Esophagus squamous epithelium (tissue), 5 donors: ENCODE data around the gene A4GNT. TPM values are rescaled to one million over a fixed set of nuclear protein-coding genes. Genes with fewer than 3 reads are reported as not detected.

Experiments
- DNase-seq: peaks from one replicate; lab custom pipeline; 2025; lab: John Stamatoyannopoulos, UW
- H3K27ac ChIP-seq, 4 donors: fragments of 200-600 bp; sonication (generic); one replicate each; pipeline ENCODE4 v1.5.1; 2016 to 2019; ENCODE audit warnings: mild to moderate bottlenecking in 1 of 4
- H3K27me3 ChIP-seq, 4 donors: fragments of 200-600 bp; sonication (generic); 1 replicate in 3 of 4; 2 replicates in 1 of 4; pipeline versions ENCODE4 v1.5.1 to v1.6.0; 2017 to 2021; ENCODE audit warnings: antibody characterized with exemption in 1 of 4
- H3K36me3 ChIP-seq, 3 donors: fragments of 200-600 bp; sonication (generic); one replicate each; pipeline ENCODE4 v1.5.1; 2016 to 2019
- H3K4me1 ChIP-seq, 3 donors: fragments of 200-600 bp; sonication (generic); one replicate each; pipeline ENCODE4 v1.5.1; 2017 to 2019
- H3K4me3 ChIP-seq, 4 donors: fragments of 200-600 bp; sonication (generic); 1 replicate in 3 of 4; 2 replicates in 1 of 4; pipeline ENCODE4 v1.5.1; 2016 to 2019; ENCODE audit warnings: mild to moderate bottlenecking in 2 of 4, moderate library complexity in 1 of 4
- H3K9me3 ChIP-seq, 3 donors: fragments of 200-600 bp; sonication (generic); one replicate each; pipeline ENCODE4 v1.5.1; 2016 to 2019
- POLR2A ChIP-seq, 4 donors: fragments of 450-650 bp; IDR thresholded peaks; one replicate each; pipeline ENCODE4 v1.6.1; 2017; ENCODE audit warnings: antibody characterized with exemption in 4 of 4, mild to moderate bottlenecking in 4 of 4, moderate library complexity in 3 of 4
- WGBS, 2 donors: methylation state at CpG; one replicate each; pipeline ENCODE4 v1.1.5; 2018; 5-methylcytosine and 5-hydroxymethylcytosine counted together
- intact Hi-C: fragments of 100-400 bp; cut with DNase I; formaldehyde crosslinking; loops from one replicate; pipeline ENCODE4 v1.15.0; 2022
- total RNA-seq, 4 donors: library from RNA; depleted of rRNA; stranded (reverse); fragments of >200 nt; gene quantifications; one replicate each; pipeline ENCODE4 v1.1.0, GENCODE V29; 2016
- TF ChIP-seq, protein P1 (sequence below), 6 experiments: fragments of 450-650 bp in 4 of 6; fragments of 200-600 bp in 2 of 6; sonication (generic) in 2 of 6; IDR thresholded peaks; one replicate each; pipeline ENCODE4 v1.5.1; 2016 to 2019; ENCODE audit warnings: antibody characterized with exemption in 6 of 6, mild to moderate bottlenecking in 4 of 6, moderate library complexity in 4 of 6
- donor health status: DM: yes; HTN: yes; CAD: no.

The A4GNT gene
- total RNA-seq, 4 donors from 2014 or later: not detected

- H3K27ac ChIP-seq: no peak overlapping the region
- no peak for TF ChIP-seq POLR2A (IDR thresholded peaks at IDR 0.05)
- TF ChIP-seq, protein P1, sequence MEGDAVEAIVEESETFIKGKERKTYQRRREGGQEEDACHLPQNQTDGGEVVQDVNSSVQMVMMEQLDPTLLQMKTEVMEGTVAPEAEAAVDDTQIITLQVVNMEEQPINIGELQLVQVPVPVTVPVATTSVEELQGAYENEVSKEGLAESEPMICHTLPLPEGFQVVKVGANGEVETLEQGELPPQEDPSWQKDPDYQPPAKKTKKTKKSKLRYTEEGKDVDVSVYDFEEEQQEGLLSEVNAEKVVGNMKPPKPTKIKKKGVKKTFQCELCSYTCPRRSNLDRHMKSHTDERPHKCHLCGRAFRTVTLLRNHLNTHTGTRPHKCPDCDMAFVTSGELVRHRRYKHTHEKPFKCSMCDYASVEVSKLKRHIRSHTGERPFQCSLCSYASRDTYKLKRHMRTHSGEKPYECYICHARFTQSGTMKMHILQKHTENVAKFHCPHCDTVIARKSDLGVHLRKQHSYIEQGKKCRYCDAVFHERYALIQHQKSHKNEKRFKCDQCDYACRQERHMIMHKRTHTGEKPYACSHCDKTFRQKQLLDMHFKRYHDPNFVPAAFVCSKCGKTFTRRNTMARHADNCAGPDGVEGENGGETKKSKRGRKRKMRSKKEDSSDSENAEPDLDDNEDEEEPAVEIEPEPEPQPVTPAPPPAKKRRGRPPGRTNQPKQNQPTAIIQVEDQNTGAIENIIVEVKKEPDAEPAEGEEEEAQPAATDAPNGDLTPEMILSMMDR (IDR thresholded peaks at IDR 0.05): no peak
- intact Hi-C loops: no loop called here
- no peaks in the 10 kb centered on the region for H3K9me3 ChIP-seq
- no peak overlapping the region for H3K4me3 ChIP-seq
- no peaks in the 10 kb centered on the region for H3K27me3 ChIP-seq
- H3K4me1 ChIP-seq: peaks cover 0 to 7% (median 0%) of the 10 kb centered on the region in 3 donors
- no peak for DNase-seq
- no peaks in the 10 kb centered on the region for H3K36me3 ChIP-seq
- WGBS, 2 donors: 90 to 93% methylated on average over 6 of the region's 6 CpGs
Measured at GRCh38 chr3:138124188-138124587, 8.0 kb downstream of the A4GNT start.

GRCh38 chr3:138119423-138119766 is 12.8 kb downstream of the A4GNT start:
- WGBS, 2 donors: 56 to 66% methylated on average over 4 of the region's 4 CpGs

DNA sequence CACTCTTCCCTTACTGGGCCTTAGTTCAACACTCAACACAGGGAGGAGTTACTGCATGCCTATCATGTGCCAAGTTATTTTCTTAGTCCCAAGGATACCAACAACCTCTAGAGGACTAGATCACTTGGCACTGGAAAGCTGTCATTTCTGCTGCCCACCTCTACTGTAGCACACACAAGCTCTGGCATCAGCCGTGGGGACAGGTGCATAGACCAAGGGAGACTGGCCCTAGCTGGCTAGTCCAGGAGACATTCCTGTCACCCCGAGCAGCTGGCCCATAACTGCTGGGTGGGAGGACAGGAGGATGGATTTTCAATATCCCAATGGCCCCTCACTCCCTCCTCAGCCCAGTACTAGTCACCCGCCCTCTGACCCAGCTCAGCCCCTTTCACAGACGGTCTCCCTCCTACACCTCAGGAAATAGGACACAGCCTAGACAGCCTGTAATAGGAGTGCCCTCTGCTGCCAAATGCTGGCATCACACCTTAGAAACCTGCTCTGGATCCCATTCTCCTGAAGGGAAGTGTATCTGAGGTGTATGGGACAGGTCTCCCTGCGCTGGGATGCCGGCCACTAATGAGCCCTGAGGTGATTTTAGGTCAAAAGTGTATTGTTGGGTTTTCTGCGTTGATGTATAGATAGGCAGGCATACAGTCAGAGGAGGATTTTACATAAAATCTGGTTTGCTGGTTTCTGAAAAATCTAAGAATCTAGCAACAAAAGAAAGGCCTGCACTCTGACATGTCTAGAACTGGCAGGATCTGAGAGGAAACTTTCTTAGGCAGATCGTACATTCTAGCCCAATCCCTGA is 13.4 kb downstream of the A4GNT start:
- Histone ChIP-seq H3K4me1 (peaks cover 0 to 30% (median 9%) of the 10 kb centered on the region in 3 donors), H3K9me3 (no peaks in the 10 kb centered on the region), H3K27ac (no peak overlapping the region), H3K36me3 (no peaks in the 10 kb centered on the region), H3K4me3 (no peak overlapping the region), H3K27me3 (no peaks in the 10 kb centered on the region)
- TF ChIP-seq POLR2A (IDR thresholded peaks at IDR 0.05): no peak
- TF ChIP-seq, protein P1 (IDR thresholded peaks at IDR 0.05): peak; percentile 36 to 78 (median 72)
- no peak for DNase-seq
- intact Hi-C loops: loop anchor here (5.0 kb wide), 1 partner anchor 52 kb away; no protein-coding TSS in a partner anchor
- 11 to 23% methylated on average over 6 to 7 of the region's 8 CpGs for WGBS, 2 donors

More at GRCh38 chr3:138119423-138119766, 12.8 kb downstream of the A4GNT start:
- Histone ChIP-seq H3K4me3 (no peak overlapping the region), H3K27ac (no peak overlapping the region), H3K27me3 (no peaks in the 10 kb centered on the region), H3K36me3 (no peaks in the 10 kb centered on the region), H3K4me1 (peaks cover 0 to 24% (median 4%) of the 10 kb centered on the region in 3 donors), H3K9me3 (no peaks in the 10 kb centered on the region)
- TF ChIP-seq, protein P1 (IDR thresholded peaks at IDR 0.05): no peak
- no peak for TF ChIP-seq POLR2A (IDR thresholded peaks at IDR 0.05)
- no peak for DNase-seq
- intact Hi-C loops: loop anchor here (5.0 kb wide), 1 partner anchor 52 kb away; no protein-coding TSS in a partner anchor

DNA sequence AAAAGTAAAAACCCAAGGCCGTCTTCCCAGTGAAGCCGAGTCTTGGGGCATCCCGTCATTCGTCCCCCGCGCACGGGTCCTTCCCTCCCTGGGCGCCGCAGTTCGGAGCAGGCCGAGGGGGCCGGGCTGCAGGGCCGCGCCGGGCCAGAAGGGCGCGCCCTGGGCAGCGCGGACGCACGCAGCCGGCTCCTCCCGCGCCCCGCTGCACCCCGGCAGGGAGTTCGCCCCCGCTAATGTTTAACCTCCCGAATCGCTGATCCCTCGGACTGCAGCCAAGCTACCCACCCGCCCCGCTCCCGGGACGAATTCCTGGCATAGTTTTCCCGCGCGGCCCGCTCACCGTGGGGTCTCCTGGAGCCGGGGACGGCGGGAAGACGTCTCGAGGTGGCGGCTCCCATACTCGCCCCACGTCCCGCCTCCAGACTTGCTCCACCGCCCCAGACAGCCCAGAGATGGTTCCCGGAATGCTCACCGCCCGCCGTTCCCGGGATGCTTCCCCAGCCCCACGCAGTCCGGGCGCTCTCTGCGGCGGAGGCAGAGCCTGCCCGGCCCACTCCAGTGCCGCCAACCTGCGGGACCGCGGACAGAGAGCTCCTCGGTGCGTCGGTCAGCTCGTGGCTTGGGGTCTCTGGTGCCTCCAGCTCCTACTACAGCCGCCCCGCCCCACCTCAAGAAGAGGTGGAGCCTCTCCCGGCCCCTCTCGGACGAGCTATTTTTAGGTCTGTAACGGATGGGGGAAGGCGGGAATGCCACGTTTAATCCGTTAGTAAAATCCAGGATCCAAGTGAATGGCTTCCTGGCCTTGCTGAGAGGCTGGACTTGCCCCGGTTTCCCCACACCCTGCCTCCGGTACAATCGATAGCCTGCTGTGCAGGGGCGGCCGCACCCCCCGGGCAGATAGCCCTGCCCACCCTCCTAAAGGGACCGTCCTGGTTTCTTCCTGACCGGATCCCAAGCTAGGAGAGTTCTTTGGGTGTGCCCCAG is 16.9 kb downstream of the A4GNT start, which contains the start of gene DZIP1L:
TSS of gene DZIP1L (minus strand) at position 621 of the 984 bp plus-strand sequence. CDS start 11,637 bp downstream, outside the sequence.
- Histone ChIP-seq H3K27ac (peak within 1 kb of the TSS; percentile 82 to 92 (median 88)), H3K36me3 (no peaks in the 10 kb centered on the region), H3K9me3 (no peaks in the 10 kb centered on the region), H3K4me3 (peak within 1 kb of the TSS; percentile 61 to 83 (median 80)), H3K4me1 (peaks cover 0 to 54% (median 16%) of the 10 kb centered on the region in 3 donors), H3K27me3 (no peaks in the 10 kb centered on the region)
- no peak for DNase-seq
- intact Hi-C loops: loop anchor here (5.0 kb wide), 1 partner anchor 48 kb away; no protein-coding TSS in a partner anchor
- WGBS, 2 donors: 0 to 5% methylated on average over 4 to 9 of the region's 86 CpGs
- TF ChIP-seq, protein P1 (IDR thresholded peaks at IDR 0.05): peak in 5 of 6 experiments; percentile 39 to 63 (median 46)
- TF ChIP-seq POLR2A (IDR thresholded peaks at IDR 0.05): peak in 1 of 4 donors; percentile 31
